HepG2 (cell line): ENCODE measurements around the gene ASTN2. TPM values are rescaled to one million over a fixed set of nuclear protein-coding genes. Genes with fewer than 3 reads are reported as not detected.

Experiments used
- ATAC-seq: fragments of 200-7000 bp; cut with Tn5 transposase; 3 replicates; pipeline ENCODE4 v1.9.1; 2020; ENCODE audit warnings: mild to moderate bottlenecking, moderate library complexity
- BruUV-seq: library from RNA; stranded (reverse); fragments of 400-500 nt; replicated peaks from 2 replicates; lab custom pipeline; 2021; lab: Mats Ljungman, UMichigan
- CTCF ChIA-PET: fragments of 300-600 bp; formaldehyde crosslinking; extraction: SDS; loops from one replicate; lab custom pipeline; 2021; ENCODE audit warnings: low total read pairs, inconsistent platforms, low intra/inter-chr PET ratio; lab: Yijun Ruan, JAX
- POLR2A ChIA-PET: fragments of 350-600 bp; sonication (Branson Sonifier 250); formaldehyde crosslinking; loops from one replicate; lab custom pipeline; 2020; ENCODE audit warnings: antibody characterized with exemption, inconsistent platforms; lab: Yijun Ruan, JAX
- DNase-seq: peaks from one replicate; pipeline ENCODE4 v3.0.0-alpha.2; 2015; ENCODE audit warnings: low spot score
- FAIRE-seq: peaks from 3 replicates; lab custom pipeline; 2011; peaks lifted over from hg19 to GRCh38; lab: Jason Lieb, UNC
- H2AFZ ChIP-seq: one replicate; pipeline ENCODE4 v1.6.1; 2011; ENCODE audit warnings: low read length, inconsistent platforms
- H3K27ac ChIP-seq: fragments of 300-600 bp; 3 replicates; pipeline ENCODE4 v1.8.0; 2011; ENCODE audit warnings: mixed run types, mild to moderate bottlenecking, mixed read lengths, low read length, inconsistent platforms; ENCODE audit not compliant: insufficient read depth; ENCODE audit errors: extremely low read length
- H3K27me3 ChIP-seq, 2 experiments: fragments of 200-600 bp in 1 of 2; 2 replicates in 1 of 2; 3 replicates in 1 of 2; pipeline versions ENCODE4 v1.6.0 to v1.8.0; 2011; ENCODE audit warnings: low read length in 2 of 2, mild to moderate bottlenecking in 2 of 2, moderate library complexity in 2 of 2, inconsistent platforms in 1 of 2; ENCODE audit not compliant: insufficient read depth in 2 of 2, control insufficient read depth in 1 of 2
- H3K36me3 ChIP-seq, 2 experiments: fragments of 200-600 bp in 1 of 2; replicated peaks in 1 of 2; 2 replicates in 1 of 2; 3 replicates in 1 of 2; pipeline versions ENCODE4 v1.5.1 to v1.8.0; 2011; ENCODE audit warnings: low read length in 2 of 2, inconsistent platforms in 1 of 2; ENCODE audit not compliant: insufficient read depth in 2 of 2, control insufficient read depth in 1 of 2
- H3K4me1 ChIP-seq: 2 replicates; pipeline ENCODE4 v1.5.1; 2012; ENCODE audit warnings: low read length, inconsistent platforms; ENCODE audit not compliant: insufficient read depth
- H3K4me2 ChIP-seq: 2 replicates; pipeline ENCODE4 v1.6.0; 2011; ENCODE audit warnings: low read depth, low read length, inconsistent platforms
- H3K4me3 ChIP-seq, 3 experiments: fragments of 200-600 bp in 1 of 3; sonication (generic), shearing (Covaris generic) in 1 of 3; replicated peaks in 1 of 3; 2 replicates each; pipeline ENCODE4 v1.5.1; 2011 to 2016; ENCODE audit warnings: low read length in 3 of 3, inconsistent platforms in 2 of 3, low read depth in 2 of 3, mild to moderate bottlenecking in 2 of 3, control low read depth in 1 of 3, mixed read lengths in 1 of 3; ENCODE audit not compliant: insufficient read depth in 1 of 3
- H3K79me2 ChIP-seq: one replicate; pipeline ENCODE4 v1.6.1; 2011; ENCODE audit warnings: low read length, inconsistent platforms; ENCODE audit not compliant: insufficient read depth
- H3K9ac ChIP-seq: 2 replicates; pipeline ENCODE4 v1.6.0; 2011; ENCODE audit warnings: mild to moderate bottlenecking, low read depth, low read length, inconsistent platforms; ENCODE audit not compliant: insufficient read depth
- H3K9me3 ChIP-seq: 2 replicates; pipeline ENCODE4 v1.5.1; 2012; ENCODE audit warnings: mild to moderate bottlenecking, low read length
- H4K20me1 ChIP-seq: 2 replicates; pipeline ENCODE4 v1.6.0; 2011; ENCODE audit warnings: inconsistent platforms, mild to moderate bottlenecking, low read length, moderate library complexity; ENCODE audit not compliant: insufficient read depth
- DNMT1 ChIP-seq: sonication (generic); formaldehyde crosslinking; IDR thresholded peaks from 2 replicates; pipeline ENCODE4 v1.5.1; 2020; ENCODE audit warnings: mild to moderate bottlenecking, missing genetic modification reagents
- E2F5 ChIP-seq: sonication (generic); formaldehyde crosslinking; conservative IDR thresholded peaks from 2 replicates; pipeline ENCODE4 v1.4.0; 2020; ENCODE audit warnings: missing genetic modification reagents
- HOXA3 ChIP-seq: sonication (generic); formaldehyde crosslinking; IDR thresholded peaks from 2 replicates; pipeline ENCODE4 v1.5.0; 2020; ENCODE audit warnings: missing genetic modification reagents
- JUN ChIP-seq: sonication (generic); formaldehyde crosslinking; IDR thresholded peaks from 2 replicates; pipeline ENCODE4 v1.4.0; 2020; ENCODE audit warnings: mild to moderate bottlenecking, missing genetic modification reagents
- MAF1 ChIP-seq: sonication (generic); formaldehyde crosslinking; IDR thresholded peaks from 2 replicates; pipeline ENCODE4 v1.5.0; 2020; ENCODE audit warnings: missing genetic modification reagents, borderline replicate concordance
- MEF2D ChIP-seq: sonication (generic); formaldehyde crosslinking; IDR thresholded peaks from 2 replicates; pipeline ENCODE4 v1.5.1; 2020; ENCODE audit warnings: mild to moderate bottlenecking, missing genetic modification reagents
- POLR2A ChIP-seq, 2 experiments: IDR thresholded peaks; 2 replicates each; pipeline ENCODE4 v1.6.1; 2011; ENCODE audit warnings: low read depth in 2 of 2, low read length in 2 of 2, mild to moderate bottlenecking in 1 of 2, moderate library complexity in 1 of 2; ENCODE audit not compliant: insufficient read depth in 1 of 2
- SAP130 ChIP-seq: IDR thresholded peaks from 2 replicates; pipeline ENCODE4 v1.6.1; 2016; ENCODE audit warnings: low read depth
- SETDB1 ChIP-seq: sonication (generic); formaldehyde crosslinking; IDR thresholded peaks from 2 replicates; pipeline ENCODE4 v1.5.1; 2020; ENCODE audit warnings: missing genetic modification reagents, mild to moderate bottlenecking, borderline replicate concordance
- SPEN ChIP-seq: sonication (generic); formaldehyde crosslinking; IDR thresholded peaks from 2 replicates; pipeline ENCODE4 v1.5.1; 2020; ENCODE audit warnings: low read depth, mild to moderate bottlenecking, missing genetic modification reagents
- TMF1 ChIP-seq: sonication (generic); formaldehyde crosslinking; IDR thresholded peaks from 2 replicates; pipeline ENCODE4 v1.8.1; 2022; ENCODE audit warnings: low read depth, missing genetic modification reagents
- ZFY ChIP-seq: sonication (generic); formaldehyde crosslinking; IDR thresholded peaks from 2 replicates; pipeline ENCODE4 v1.4.0; 2020; ENCODE audit warnings: missing genetic modification reagents
- ZNF570 ChIP-seq: sonication (generic); formaldehyde crosslinking; IDR thresholded peaks from 2 replicates; pipeline ENCODE4 v1.4.0; 2020; ENCODE audit warnings: mild to moderate bottlenecking, missing genetic modification reagents, borderline replicate concordance
- ZNF75D ChIP-seq: sonication (generic); formaldehyde crosslinking; IDR thresholded peaks from 2 replicates; pipeline ENCODE4 v1.8.1; 2023; ENCODE audit warnings: missing genetic modification reagents, mild to moderate bottlenecking, borderline replicate concordance
- ZNF800 ChIP-seq: sonication (generic); formaldehyde crosslinking; IDR thresholded peaks from 2 replicates; pipeline ENCODE4 v1.4.0; 2020; ENCODE audit warnings: missing genetic modification reagents
- WGBS: methylation state at CpG from one replicate; pipeline ENCODE4 v1.1.6; 2017; ENCODE audit warnings: low lambda C conversion rate; 5-methylcytosine and 5-hydroxymethylcytosine counted together
- in situ Hi-C: cut with HindIII; loops from 2 replicates; pipeline ENCODE4 v1.10.0; 2017; ENCODE audit warnings: low pct_unique_long_range_greater_than_20kb; ENCODE audit not compliant: extremely low pct_ligation_motif_present
- intact Hi-C: fragments of 100-400 bp; cut with micrococcal nuclease; formaldehyde crosslinking; loops from one replicate; pipeline ENCODE4 v1.10.0; 2022; ENCODE audit not compliant: unreplicated experiment
- polyA plus RNA-seq, 8 experiments: library from polyadenylated mRNA; depleted of rRNA in 3 of 8; stranded (reverse) in 7 of 8; unstranded in 1 of 8; fragments of >200 nt; fragmentation: Illumina TruSeq in 4 of 8; extraction: Trizol in 4 of 8; gene quantifications; 2 replicates each; pipeline versions ENCODE4 v1.2.1 to v1.2.3, GENCODE V29; 2011 to 2016; ENCODE audit warnings: low read depth in 4 of 8, missing spikeins in 1 of 8, mixed read lengths in 1 of 8; ENCODE audit not compliant: insufficient read depth in 1 of 8
- total RNA-seq, 5 experiments: library from RNA; depleted of rRNA; stranded (reverse); fragments of >200 nt; fragmentation: Illumina TruSeq; extraction: Trizol; gene quantifications; 2 replicates each; pipeline ENCODE4 v1.2.3, GENCODE V29; 2016; ENCODE audit warnings: low read depth in 1 of 5
- TF ChIP-seq, protein P1 (sequence below): sonication (generic); formaldehyde crosslinking; IDR thresholded peaks from 2 replicates; pipeline ENCODE4 v1.5.0; 2020; ENCODE audit warnings: missing genetic modification reagents
- TF ChIP-seq, protein P2 (sequence below): sonication (generic); formaldehyde crosslinking; IDR thresholded peaks from 2 replicates; pipeline ENCODE4 v1.9.0; 2022; ENCODE audit warnings: missing genetic modification reagents, mild to moderate bottlenecking, borderline replicate concordance
- TF ChIP-seq, protein P3 (sequence below): sonication (generic); formaldehyde crosslinking; IDR thresholded peaks from 2 replicates; pipeline ENCODE4 v1.8.1; 2023; ENCODE audit warnings: mild to moderate bottlenecking, missing genetic modification reagents

Gene ASTN2
- total and polyA plus RNA-seq, 2 of the 13 experiments (the other 11 are each of a cell fraction or from before 2014, with no cell fraction given) = 5.2 to 13.5 TPM

DNA sequence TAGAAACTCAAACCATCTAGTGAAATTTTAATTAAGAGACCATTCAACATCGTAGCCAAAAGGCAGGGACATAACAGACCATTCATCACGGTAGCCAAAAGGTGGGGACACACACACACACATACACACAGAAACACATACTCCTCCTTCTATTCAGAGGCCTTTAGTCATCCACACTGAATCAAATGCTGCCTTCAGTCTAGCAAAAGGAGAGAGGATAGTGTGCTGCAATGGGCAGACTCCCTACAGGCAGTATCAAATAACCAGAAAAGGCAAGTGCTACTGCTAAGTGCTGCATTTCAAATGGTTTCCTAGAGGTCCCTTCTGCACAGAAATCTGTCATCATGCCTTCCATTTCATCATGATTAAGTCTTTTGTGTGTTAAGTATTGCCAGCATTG, 423.8 kb downstream of the ASTN2 start:
- POLR2A ChIA-PET = no interaction called here
- BruUV-seq = no TSS peak
- Histone ChIP-seq H4K20me1 (no peaks in the 10 kb centered on the region), H3K4me3 (no peak overlapping the region), H3K4me2 (no peak overlapping the region), H3K4me1 (no peaks in the 10 kb centered on the region), H2AFZ (no peak overlapping the region), H3K36me3 (no peaks in the 10 kb centered on the region), H3K27ac (no peak overlapping the region), H3K79me2 (no peaks in the 10 kb centered on the region), H3K9ac (no peak overlapping the region), H3K27me3 (no peaks in the 10 kb centered on the region), H3K9me3 (no peaks in the 10 kb centered on the region)
- intact Hi-C loops (no loop called here), in situ Hi-C loops (no loop called here)
- no peak for TF ChIP-seq POLR2A (IDR thresholded peaks at IDR 0.05; ENCODE audit: insufficient read depth in 1 of 2, low read depth in 2 of 2, low read length in 2 of 2)
- no peak for TF ChIP-seq HOXA3
- TF ChIP-seq MEF2D (CRISPR knock-in tag) = no peak
- no peak for TF ChIP-seq JUN (CRISPR knock-in tag)
- TF ChIP-seq, protein P1, sequence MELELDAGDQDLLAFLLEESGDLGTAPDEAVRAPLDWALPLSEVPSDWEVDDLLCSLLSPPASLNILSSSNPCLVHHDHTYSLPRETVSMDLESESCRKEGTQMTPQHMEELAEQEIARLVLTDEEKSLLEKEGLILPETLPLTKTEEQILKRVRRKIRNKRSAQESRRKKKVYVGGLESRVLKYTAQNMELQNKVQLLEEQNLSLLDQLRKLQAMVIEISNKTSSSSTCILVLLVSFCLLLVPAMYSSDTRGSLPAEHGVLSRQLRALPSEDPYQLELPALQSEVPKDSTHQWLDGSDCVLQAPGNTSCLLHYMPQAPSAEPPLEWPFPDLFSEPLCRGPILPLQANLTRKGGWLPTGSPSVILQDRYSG (CRISPR knock-in tag) = no peak
- TF ChIP-seq ZFY (CRISPR knock-in tag) = no peak
- no peak for TF ChIP-seq E2F5
- no peak for TF ChIP-seq ZNF75D (CRISPR knock-in tag)
- TF ChIP-seq TMF1 (CRISPR knock-in tag) = no peak
- TF ChIP-seq ZNF800 (CRISPR knock-in tag) = no peak
- no peak for TF ChIP-seq MAF1
- TF ChIP-seq ZNF570 = no peak
- TF ChIP-seq SPEN (CRISPR knock-in tag) = no peak
- no peak for TF ChIP-seq SETDB1 (CRISPR knock-in tag)
- TF ChIP-seq, protein P2, sequence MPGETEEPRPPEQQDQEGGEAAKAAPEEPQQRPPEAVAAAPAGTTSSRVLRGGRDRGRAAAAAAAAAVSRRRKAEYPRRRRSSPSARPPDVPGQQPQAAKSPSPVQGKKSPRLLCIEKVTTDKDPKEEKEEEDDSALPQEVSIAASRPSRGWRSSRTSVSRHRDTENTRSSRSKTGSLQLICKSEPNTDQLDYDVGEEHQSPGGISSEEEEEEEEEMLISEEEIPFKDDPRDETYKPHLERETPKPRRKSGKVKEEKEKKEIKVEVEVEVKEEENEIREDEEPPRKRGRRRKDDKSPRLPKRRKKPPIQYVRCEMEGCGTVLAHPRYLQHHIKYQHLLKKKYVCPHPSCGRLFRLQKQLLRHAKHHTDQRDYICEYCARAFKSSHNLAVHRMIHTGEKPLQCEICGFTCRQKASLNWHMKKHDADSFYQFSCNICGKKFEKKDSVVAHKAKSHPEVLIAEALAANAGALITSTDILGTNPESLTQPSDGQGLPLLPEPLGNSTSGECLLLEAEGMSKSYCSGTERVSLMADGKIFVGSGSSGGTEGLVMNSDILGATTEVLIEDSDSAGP (CRISPR knock-in tag) = no peak
- TF ChIP-seq SAP130 (CRISPR knock-in tag) = no peak
- TF ChIP-seq DNMT1 = no peak
- TF ChIP-seq, protein P3, sequence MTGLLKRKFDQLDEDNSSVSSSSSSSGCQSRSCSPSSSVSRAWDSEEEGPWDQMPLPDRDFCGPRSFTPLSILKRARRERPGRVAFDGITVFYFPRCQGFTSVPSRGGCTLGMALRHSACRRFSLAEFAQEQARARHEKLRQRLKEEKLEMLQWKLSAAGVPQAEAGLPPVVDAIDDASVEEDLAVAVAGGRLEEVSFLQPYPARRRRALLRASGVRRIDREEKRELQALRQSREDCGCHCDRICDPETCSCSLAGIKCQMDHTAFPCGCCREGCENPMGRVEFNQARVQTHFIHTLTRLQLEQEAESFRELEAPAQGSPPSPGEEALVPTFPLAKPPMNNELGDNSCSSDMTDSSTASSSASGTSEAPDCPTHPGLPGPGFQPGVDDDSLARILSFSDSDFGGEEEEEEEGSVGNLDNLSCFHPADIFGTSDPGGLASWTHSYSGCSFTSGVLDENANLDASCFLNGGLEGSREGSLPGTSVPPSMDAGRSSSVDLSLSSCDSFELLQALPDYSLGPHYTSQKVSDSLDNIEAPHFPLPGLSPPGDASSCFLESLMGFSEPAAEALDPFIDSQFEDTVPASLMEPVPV (CRISPR knock-in tag) = no peak
- CTCF ChIA-PET = no interaction called here
- WGBS = 24% methylated on average over 2 of the region's 2 CpGs
- FAIRE-seq = no peak
- ATAC-seq = no peak
- no peak for DNase-seq
